ENCODE measurements around the gene LASP1NB.

DNA sequence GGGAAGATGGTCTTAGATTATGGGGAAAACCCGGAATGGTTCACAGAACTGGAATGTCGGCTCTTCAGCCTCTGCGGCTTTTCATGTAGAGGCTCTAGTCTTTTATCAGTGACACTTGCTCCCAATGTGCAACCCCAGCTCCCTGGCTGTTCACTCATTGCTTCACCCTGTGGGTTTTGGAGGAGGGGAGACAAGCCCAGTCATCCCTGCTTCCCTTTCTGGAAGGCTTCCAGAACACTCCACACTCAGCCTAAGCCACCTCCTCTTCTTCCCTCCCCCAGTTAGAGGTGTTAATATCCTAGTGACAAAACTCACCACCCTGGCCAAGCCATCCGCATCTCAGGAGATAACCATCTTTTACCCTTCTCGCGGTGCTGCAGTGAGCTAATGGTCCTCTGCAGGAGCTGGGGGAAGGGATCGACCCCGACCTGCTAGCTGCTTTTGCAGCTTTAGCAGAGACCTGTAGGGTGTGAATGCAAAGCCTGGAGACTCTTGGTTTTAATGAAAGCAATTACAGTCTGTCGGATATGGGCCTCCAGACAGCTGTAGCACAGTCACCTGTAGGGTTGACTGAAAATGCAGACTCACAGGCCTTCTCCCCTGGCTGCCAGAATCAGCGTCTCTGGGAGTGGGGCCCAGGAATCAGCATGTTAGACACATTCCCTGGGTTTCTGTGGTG, 24.3 kb upstream of the LASP1NB start:
- TF ChIP-seq, protein P1, sequence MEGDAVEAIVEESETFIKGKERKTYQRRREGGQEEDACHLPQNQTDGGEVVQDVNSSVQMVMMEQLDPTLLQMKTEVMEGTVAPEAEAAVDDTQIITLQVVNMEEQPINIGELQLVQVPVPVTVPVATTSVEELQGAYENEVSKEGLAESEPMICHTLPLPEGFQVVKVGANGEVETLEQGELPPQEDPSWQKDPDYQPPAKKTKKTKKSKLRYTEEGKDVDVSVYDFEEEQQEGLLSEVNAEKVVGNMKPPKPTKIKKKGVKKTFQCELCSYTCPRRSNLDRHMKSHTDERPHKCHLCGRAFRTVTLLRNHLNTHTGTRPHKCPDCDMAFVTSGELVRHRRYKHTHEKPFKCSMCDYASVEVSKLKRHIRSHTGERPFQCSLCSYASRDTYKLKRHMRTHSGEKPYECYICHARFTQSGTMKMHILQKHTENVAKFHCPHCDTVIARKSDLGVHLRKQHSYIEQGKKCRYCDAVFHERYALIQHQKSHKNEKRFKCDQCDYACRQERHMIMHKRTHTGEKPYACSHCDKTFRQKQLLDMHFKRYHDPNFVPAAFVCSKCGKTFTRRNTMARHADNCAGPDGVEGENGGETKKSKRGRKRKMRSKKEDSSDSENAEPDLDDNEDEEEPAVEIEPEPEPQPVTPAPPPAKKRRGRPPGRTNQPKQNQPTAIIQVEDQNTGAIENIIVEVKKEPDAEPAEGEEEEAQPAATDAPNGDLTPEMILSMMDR (IDR thresholded peaks at IDR 0.05), result no peak
- TF ChIP-seq POLR2AphosphoS5 (IDR thresholded peaks at IDR 0.05) (no peak), EP300 (IDR thresholded peaks at IDR 0.05) (no peak), POLR2A (IDR thresholded peaks at IDR 0.05; ENCODE audit: low read depth) (no peak)

Data from esophagus muscularis mucosa (tissue), 4 donors.